GM20000 (cell line): ENCODE results near the gene INSIG1.

Experiments used
- DNase-seq: peaks from one replicate; pipeline ENCODE4 v3.0.0; 2012; ENCODE audit warnings: low spot score
- CTCF ChIP-seq: IDR thresholded peaks from 2 replicates; pipeline ENCODE4 v1.5.1; 2012; ENCODE audit warnings: mild to moderate bottlenecking, control low read depth; ENCODE audit errors: extremely low read depth, missing control alignments

The INSIG1 gene

GRCh38 chr7:155299535-155300202 lies 2.0 kb downstream of the INSIG1 start:
- peak; percentile 32 for DNase-seq
- TF ChIP-seq CTCF = no peak

GRCh38 chr7:155300641-155301452 lies 3.2 kb downstream of the INSIG1 start:
- TF ChIP-seq CTCF = no peak
- DNase-seq = no peak

- DNase-seq = no peak
- TF ChIP-seq CTCF = no peak
These were observed 5.4 kb downstream of the INSIG1 start for GRCh38 chr7:155303039-155303593.

- no peak for TF ChIP-seq CTCF
- DNase-seq = no peak
These were observed 6.2 kb downstream of the INSIG1 start for GRCh38 chr7:155303897-155304296.

GRCh38 chr7:155305231-155305904 lies 7.7 kb downstream of the INSIG1 start:
- DNase-seq = no peak

GRCh38 chr7:155306673-155307470 lies 9.2 kb downstream of the INSIG1 start:
- DNase-seq = no peak
- TF ChIP-seq CTCF = no peak

More at GRCh38 chr7:155305231-155305904, 7.7 kb downstream of the INSIG1 start:
- TF ChIP-seq CTCF = no peak
